ENCODE results near the gene GOLGA6L1. TPM values are rescaled to one million over a fixed set of nuclear protein-coding genes. Genes with fewer than 3 reads are reported as not detected.
"Not testable (repeated sequence)": the region's sequence is repeated elsewhere in the genome, so short reads cannot be mapped to it uniquely, and the experiment has no call there.

Gene GOLGA6L1
- total RNA-seq, 4 donors from 2014 or later = not detected

DNA sequence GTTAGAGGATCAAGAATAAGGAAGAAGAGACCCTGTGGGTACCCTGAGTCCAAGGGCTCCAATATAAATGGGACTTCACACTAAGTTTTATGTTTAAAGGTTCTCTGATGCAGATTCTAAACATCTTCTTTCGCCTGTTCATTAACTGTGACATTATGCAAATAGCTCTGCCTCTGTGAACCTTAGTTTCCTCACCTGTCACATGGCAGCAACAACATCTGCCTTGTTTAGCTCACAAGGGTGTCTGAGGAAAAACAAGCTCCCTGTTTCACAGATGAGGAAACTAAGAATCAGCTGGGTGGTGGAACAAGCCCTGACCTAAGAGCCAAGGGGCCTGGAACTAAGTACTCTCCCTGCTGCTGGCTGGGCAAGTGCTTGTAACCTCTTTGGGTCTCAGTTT lies 40.8 kb downstream of the GOLGA6L1 start:
- H3K27ac ChIP-seq = no peak overlapping the region
- no peaks in the 10 kb centered on the region for H3K9me3 ChIP-seq
- no peak for DNase-seq (ENCODE audit: low spot score in 2 of 2)
- no peaks in the 10 kb centered on the region for H3K4me1 ChIP-seq
- WGBS = 81% methylated on average over 1 of the region's 1 CpG
- H3K27me3 ChIP-seq = peaks cover 3% of the 10 kb centered on the region
- H3K36me3 ChIP-seq = no peaks in the 10 kb centered on the region
- no peak overlapping the region for H3K4me3 ChIP-seq
- TF ChIP-seq, protein P1, sequence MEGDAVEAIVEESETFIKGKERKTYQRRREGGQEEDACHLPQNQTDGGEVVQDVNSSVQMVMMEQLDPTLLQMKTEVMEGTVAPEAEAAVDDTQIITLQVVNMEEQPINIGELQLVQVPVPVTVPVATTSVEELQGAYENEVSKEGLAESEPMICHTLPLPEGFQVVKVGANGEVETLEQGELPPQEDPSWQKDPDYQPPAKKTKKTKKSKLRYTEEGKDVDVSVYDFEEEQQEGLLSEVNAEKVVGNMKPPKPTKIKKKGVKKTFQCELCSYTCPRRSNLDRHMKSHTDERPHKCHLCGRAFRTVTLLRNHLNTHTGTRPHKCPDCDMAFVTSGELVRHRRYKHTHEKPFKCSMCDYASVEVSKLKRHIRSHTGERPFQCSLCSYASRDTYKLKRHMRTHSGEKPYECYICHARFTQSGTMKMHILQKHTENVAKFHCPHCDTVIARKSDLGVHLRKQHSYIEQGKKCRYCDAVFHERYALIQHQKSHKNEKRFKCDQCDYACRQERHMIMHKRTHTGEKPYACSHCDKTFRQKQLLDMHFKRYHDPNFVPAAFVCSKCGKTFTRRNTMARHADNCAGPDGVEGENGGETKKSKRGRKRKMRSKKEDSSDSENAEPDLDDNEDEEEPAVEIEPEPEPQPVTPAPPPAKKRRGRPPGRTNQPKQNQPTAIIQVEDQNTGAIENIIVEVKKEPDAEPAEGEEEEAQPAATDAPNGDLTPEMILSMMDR (IDR thresholded peaks at IDR 0.05) = no peak
- no peak for TF ChIP-seq POLR2A (IDR thresholded peaks at IDR 0.05)
- no peak for TF ChIP-seq POLR2AphosphoS5 (IDR thresholded peaks at IDR 0.05)
- TF ChIP-seq EP300 (IDR thresholded peaks at IDR 0.05) = no peak

DNA sequence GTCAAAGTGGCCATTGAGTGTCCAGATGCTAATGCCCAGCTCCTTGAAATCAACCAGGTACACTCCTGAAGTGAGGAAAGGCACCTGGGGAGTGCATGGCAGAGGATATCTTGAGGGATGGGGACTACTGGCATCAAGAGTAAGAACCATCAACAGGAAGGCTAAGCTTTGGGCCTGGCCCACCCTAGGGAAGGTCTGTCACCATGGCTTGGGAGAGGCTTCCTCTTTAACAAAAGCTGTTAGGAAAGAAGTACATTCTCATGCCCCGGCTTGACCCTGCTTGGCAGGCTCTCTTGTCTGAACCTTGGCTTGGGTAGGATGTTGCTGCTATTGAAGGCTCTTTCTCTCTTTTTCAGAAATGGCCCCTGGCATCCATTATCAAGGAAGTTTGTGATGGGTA lies 53.5 kb downstream of the GOLGA6L1 start:
- Histone ChIP-seq H3K27me3 (no peaks in the 10 kb centered on the region), H3K4me1 (no peaks in the 10 kb centered on the region), H3K36me3 (no peaks in the 10 kb centered on the region), H3K27ac (no peak overlapping the region), H3K4me3 (no peak overlapping the region), H3K9me3 (no peaks in the 10 kb centered on the region)
- WGBS = 57% methylated on average over 1 of the region's 1 CpG
- no peak for TF ChIP-seq POLR2A (IDR thresholded peaks at IDR 0.05)
- TF ChIP-seq EP300 (IDR thresholded peaks at IDR 0.05) = no peak
- TF ChIP-seq POLR2AphosphoS5 (IDR thresholded peaks at IDR 0.05) = no peak
- TF ChIP-seq, protein P1 (IDR thresholded peaks at IDR 0.05) = no peak
- no peak for DNase-seq (ENCODE audit: low spot score in 2 of 2)

DNA sequence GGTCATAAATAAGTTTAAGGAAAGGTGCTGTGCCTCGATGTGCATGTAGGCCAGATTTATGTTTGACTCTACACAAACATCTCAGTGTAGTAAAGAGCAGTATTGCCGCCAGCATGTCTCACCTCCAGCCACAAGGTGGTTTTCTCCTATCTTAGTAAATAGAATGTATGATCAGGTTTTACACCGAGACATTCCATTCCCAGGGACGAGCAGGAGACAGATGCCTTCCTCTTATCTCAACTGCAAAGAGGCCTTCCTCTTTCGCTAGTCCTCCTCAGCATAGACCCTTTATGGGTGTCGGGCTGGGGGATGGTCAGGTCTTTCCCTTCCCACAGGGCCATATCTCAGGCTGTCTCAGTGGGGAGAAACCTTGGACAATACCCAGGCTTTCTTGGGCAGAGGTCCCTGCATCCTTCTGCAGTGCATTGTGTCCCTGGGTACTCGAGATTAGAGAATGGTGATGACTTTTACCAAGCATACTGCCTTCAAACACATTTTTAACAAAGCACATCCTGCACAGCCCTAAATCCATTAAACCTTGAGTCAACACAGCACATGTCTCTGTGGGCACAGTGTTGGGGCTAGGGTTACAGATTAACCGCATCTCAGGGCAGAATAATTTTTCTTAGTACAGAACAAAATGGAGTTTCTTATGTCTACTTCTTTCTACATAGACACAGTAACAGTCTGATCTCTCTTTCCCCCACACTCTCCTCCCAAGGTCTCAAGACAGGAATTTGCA lies 54.5 kb downstream of the GOLGA6L1 start:
- WGBS = 80% methylated on average over 8 of the region's 8 CpGs
- H3K27ac ChIP-seq; H3K4me3 ChIP-seq; H3K27me3 ChIP-seq; H3K36me3 ChIP-seq; H3K9me3 ChIP-seq; H3K4me1 ChIP-seq; DNase-seq (ENCODE audit: low spot score in 2 of 2): not testable (repeated sequence)

DNA sequence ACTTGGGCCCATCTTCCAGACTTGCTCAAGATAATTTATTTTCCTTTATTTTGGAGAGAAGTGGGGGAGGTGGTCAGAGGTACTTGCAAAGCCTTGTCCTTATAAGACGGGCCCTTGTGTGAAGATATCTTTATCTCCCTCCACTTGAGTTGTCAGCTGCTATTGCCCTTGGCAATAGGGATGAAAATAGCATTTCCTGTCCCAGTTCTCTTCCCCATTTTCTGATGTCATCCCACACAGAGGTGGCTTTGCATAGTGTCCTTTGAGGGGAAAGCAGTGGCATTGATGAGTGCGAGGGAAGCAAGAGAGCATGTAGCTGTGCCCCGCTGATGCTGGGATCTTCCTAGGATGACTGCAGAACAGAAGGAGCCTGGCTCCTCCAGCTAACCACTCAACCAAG lies 55.4 kb downstream of the GOLGA6L1 start:
- Histone ChIP-seq H3K27ac (no peak overlapping the region), H3K4me1 (no peaks in the 10 kb centered on the region), H3K27me3 (no peaks in the 10 kb centered on the region), H3K9me3 (no peaks in the 10 kb centered on the region), H3K4me3 (no peak overlapping the region), H3K36me3 (no peaks in the 10 kb centered on the region)
- TF ChIP-seq POLR2AphosphoS5 (IDR thresholded peaks at IDR 0.05) (no peak), POLR2A (IDR thresholded peaks at IDR 0.05) (no peak), EP300 (IDR thresholded peaks at IDR 0.05) (no peak)
- TF ChIP-seq, protein P1 (IDR thresholded peaks at IDR 0.05) = no peak
- WGBS = 68% methylated on average over 3 of the region's 3 CpGs
- no peak for DNase-seq (ENCODE audit: low spot score in 2 of 2)

DNA sequence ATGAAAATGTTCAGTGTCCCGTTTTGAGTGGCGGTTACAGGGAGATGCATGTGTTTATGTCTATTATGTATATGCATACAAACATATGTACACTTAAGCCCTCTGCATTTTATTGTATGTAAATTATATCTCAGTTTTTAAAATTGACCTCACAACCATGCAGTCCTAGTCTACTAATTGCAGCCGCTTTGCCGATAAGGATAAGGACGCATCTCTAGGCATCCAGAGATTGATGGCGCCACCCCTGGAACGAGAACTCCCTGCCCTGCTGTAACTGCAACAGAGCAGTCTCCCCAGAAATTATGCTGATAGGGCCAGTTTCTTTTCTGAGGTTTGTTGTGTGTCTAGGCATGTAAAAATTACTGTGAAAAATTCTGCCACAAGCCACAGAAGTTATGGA lies 56.9 kb downstream of the GOLGA6L1 start:
- DNase-seq (ENCODE audit: low spot score in 2 of 2) = no peak
- Histone ChIP-seq H3K4me3 (no peak overlapping the region), H3K27me3 (no peaks in the 10 kb centered on the region), H3K36me3 (no peaks in the 10 kb centered on the region), H3K4me1 (no peaks in the 10 kb centered on the region), H3K9me3 (no peaks in the 10 kb centered on the region), H3K27ac (no peak overlapping the region)
- WGBS = 72% methylated on average over 7 of the region's 7 CpGs
- TF ChIP-seq POLR2AphosphoS5 (IDR thresholded peaks at IDR 0.05) (no peak), EP300 (IDR thresholded peaks at IDR 0.05) (no peak), POLR2A (IDR thresholded peaks at IDR 0.05) (no peak)
- TF ChIP-seq, protein P1 (IDR thresholded peaks at IDR 0.05) = no peak

Other genes with a start within 250 kb of the GOLGA6L1 start
- 100 to 1,000 TPM in 2 of 4 donors, 10 to 100 TPM in 2; 77.5 to 106 (median 99.4) TPM for gene CYFIP1, start 156.5 kb downstream of the GOLGA6L1 start, total RNA-seq
- gene TUBGCP5, start 97.3 kb downstream of the GOLGA6L1 start, total RNA-seq = 10 to 100 TPM; 10.7 to 39.2 (median 18.2) TPM
- gene GOLGA6L26, start 197.4 kb upstream of the GOLGA6L1 start, total RNA-seq = not detected
- not detected for gene GOLGA8S, start 217.9 kb upstream of the GOLGA6L1 start, total RNA-seq